PC-3 (cell line): ENCODE measurements around the gene HEPHL1. TPM values are rescaled to one million over a fixed set of nuclear protein-coding genes. Genes with fewer than 3 reads are reported as not detected.
"Not testable (repeated sequence)": the region's sequence is repeated elsewhere in the genome, so short reads cannot be mapped to it uniquely, and the experiment has no call there.

Experiments used
- ATAC-seq: fragments of 200-7000 bp; cut with Tn5 transposase; 2 replicates; pipeline ENCODE4 v1.9.1; 2020; ENCODE audit warnings: mild to moderate bottlenecking, moderate library complexity
- BruUV-seq: library from RNA; stranded (reverse); fragments of 400-500 nt; replicated peaks from 2 replicates; lab custom pipeline; 2021; lab: Mats Ljungman, UMichigan
- CTCF ChIA-PET: fragments of 300-600 bp; sonication (Branson Sonifier 250); formaldehyde crosslinking; loops from one replicate; lab custom pipeline; 2022; ENCODE audit warnings: antibody characterized with exemption; lab: Charles Lee
- POLR2A ChIA-PET: fragments of 300-600 bp; sonication (Branson Sonifier 250); formaldehyde crosslinking; loops from one replicate; lab custom pipeline; 2022; ENCODE audit warnings: antibody characterized with exemption; ENCODE audit not compliant: unreplicated experiment; lab: Charles Lee
- DNase-seq: peaks from one replicate; pipeline ENCODE4 v3.0.0-alpha.2; 2015
- H2AFZ ChIP-seq: fragments of 300-600 bp; sonication (generic); 2 replicates; pipeline ENCODE4 v1.6.0; 2016; ENCODE audit warnings: antibody characterized with exemption, low read length
- H3F3A ChIP-seq: fragments of 300-600 bp; sonication (generic); one replicate; pipeline ENCODE4 v1.6.0; 2017; ENCODE audit warnings: antibody characterized with exemption, low read length, control low read depth, mild to moderate bottlenecking; ENCODE audit not compliant: unreplicated experiment
- H3K27ac ChIP-seq: fragments of 300-600 bp; sonication (generic); 2 replicates; pipeline ENCODE4 v1.5.1; 2016; ENCODE audit warnings: mild to moderate bottlenecking, low read length
- H3K27me3 ChIP-seq: fragments of 300-600 bp; sonication (generic); 2 replicates; pipeline ENCODE4 v1.6.1; 2016; ENCODE audit warnings: low read length, mixed read lengths
- H3K36me3 ChIP-seq: fragments of 300-600 bp; sonication (generic); 2 replicates; pipeline ENCODE4 v1.6.1; 2016; ENCODE audit warnings: low read depth, mixed run types, low read length, mixed read lengths
- H3K4me1 ChIP-seq: fragments of 300-600 bp; sonication (generic); 2 replicates; pipeline ENCODE4 v1.5.1; 2016; ENCODE audit warnings: low read length; ENCODE audit not compliant: insufficient read depth
- H3K4me2 ChIP-seq: fragments of 300-600 bp; sonication (generic); 2 replicates; pipeline ENCODE4 v1.6.0; 2016; ENCODE audit warnings: low read length
- H3K4me3 ChIP-seq: fragments of 300-600 bp; sonication (generic); 2 replicates; pipeline ENCODE4 v1.5.1; 2016; ENCODE audit warnings: mild to moderate bottlenecking, low read length, mixed read lengths
- H3K79me2 ChIP-seq: fragments of 300-600 bp; sonication (generic); 2 replicates; pipeline ENCODE4 v1.6.1; 2017; ENCODE audit warnings: low read length, mixed read lengths
- H3K9ac ChIP-seq: fragments of 300-600 bp; sonication (generic); 2 replicates; pipeline ENCODE4 v1.6.0; 2016; ENCODE audit warnings: mild to moderate bottlenecking, low read length
- H3K9me2 ChIP-seq: fragments of 300-600 bp; sonication (generic); replicated peaks from 2 replicates; pipeline ENCODE4 v1.6.1; 2016; ENCODE audit warnings: mixed run types, low read length, mixed read lengths
- H3K9me3 ChIP-seq: fragments of 300-600 bp; sonication (generic); 2 replicates; pipeline ENCODE4 v1.6.1; 2016; ENCODE audit warnings: low read length, mixed read lengths
- H4K20me1 ChIP-seq: fragments of 300-600 bp; sonication (generic); 2 replicates; pipeline ENCODE4 v1.6.1; 2016; ENCODE audit warnings: low read length, mixed read lengths
- EZH2 ChIP-seq: fragments of 300-600 bp; sonication (generic); IDR thresholded peaks from one replicate; pipeline ENCODE4 v1.6.1; 2017; ENCODE audit warnings: antibody characterized with exemption, mild to moderate bottlenecking, low read length; ENCODE audit not compliant: unreplicated experiment
- EZH2phosphoT487 ChIP-seq: fragments of 300-600 bp; sonication (generic); IDR thresholded peaks from 2 replicates; pipeline ENCODE4 v1.6.1; 2018; ENCODE audit warnings: mild to moderate bottlenecking, antibody characterized with exemption, low read length, borderline replicate concordance
- intact Hi-C: fragments of 100-400 bp; cut with micrococcal nuclease; formaldehyde crosslinking; loops from 2 replicates; pipeline ENCODE4 v1.9.0; 2023
- total RNA-seq: library from RNA; depleted of rRNA; stranded (reverse); fragments of >200 nt; gene quantifications from 2 replicates; pipeline ENCODE4 v1.2.3, GENCODE V29; 2014
- TF ChIP-seq, protein P1 (sequence below): fragments of 300-600 bp; sonication (generic); conservative IDR thresholded peaks from 2 replicates; pipeline ENCODE4 v1.5.1; 2017; ENCODE audit warnings: antibody characterized with exemption, low read depth, mild to moderate bottlenecking, low read length

The HEPHL1 gene
- total RNA-seq, 1 experiment from 2014 or later = 4.4 TPM

- intact Hi-C loops = no loop called here
- ChIA-PET CTCF (no interaction called here), POLR2A (no interaction called here)
- H3K9ac ChIP-seq = no peak overlapping the region
- H3K4me1 ChIP-seq = peaks cover 21% of the 10 kb centered on the region
- no peaks in the 10 kb centered on the region for H4K20me1 ChIP-seq
- no peak overlapping the region for H3K4me3 ChIP-seq
- H3F3A ChIP-seq = no peaks in the 10 kb centered on the region
- DNase-seq (peak; percentile 60), ATAC-seq (peak; percentile 42; the same call in 1 of the 2 replicates)
- H3K4me2 ChIP-seq = no peak overlapping the region
- TF ChIP-seq, protein P1, sequence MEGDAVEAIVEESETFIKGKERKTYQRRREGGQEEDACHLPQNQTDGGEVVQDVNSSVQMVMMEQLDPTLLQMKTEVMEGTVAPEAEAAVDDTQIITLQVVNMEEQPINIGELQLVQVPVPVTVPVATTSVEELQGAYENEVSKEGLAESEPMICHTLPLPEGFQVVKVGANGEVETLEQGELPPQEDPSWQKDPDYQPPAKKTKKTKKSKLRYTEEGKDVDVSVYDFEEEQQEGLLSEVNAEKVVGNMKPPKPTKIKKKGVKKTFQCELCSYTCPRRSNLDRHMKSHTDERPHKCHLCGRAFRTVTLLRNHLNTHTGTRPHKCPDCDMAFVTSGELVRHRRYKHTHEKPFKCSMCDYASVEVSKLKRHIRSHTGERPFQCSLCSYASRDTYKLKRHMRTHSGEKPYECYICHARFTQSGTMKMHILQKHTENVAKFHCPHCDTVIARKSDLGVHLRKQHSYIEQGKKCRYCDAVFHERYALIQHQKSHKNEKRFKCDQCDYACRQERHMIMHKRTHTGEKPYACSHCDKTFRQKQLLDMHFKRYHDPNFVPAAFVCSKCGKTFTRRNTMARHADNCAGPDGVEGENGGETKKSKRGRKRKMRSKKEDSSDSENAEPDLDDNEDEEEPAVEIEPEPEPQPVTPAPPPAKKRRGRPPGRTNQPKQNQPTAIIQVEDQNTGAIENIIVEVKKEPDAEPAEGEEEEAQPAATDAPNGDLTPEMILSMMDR = no peak
- TF ChIP-seq EZH2 (no peak), EZH2phosphoT487 (no peak)
- H3K36me3 ChIP-seq = no peaks in the 10 kb centered on the region
- no TSS peak for BruUV-seq
- no peak overlapping the region for H2AFZ ChIP-seq
- H3K9me2 ChIP-seq = 0 out of 2 replicates have a peak, but pooled peaks cover 3% of the 10 kb centered on the region
- H3K27me3 ChIP-seq = no peaks in the 10 kb centered on the region
- no peak overlapping the region for H3K27ac ChIP-seq
- no peaks in the 10 kb centered on the region for H3K79me2 ChIP-seq
- H3K9me3 ChIP-seq = no peaks in the 10 kb centered on the region
Observed at GRCh38 chr11:94117871-94118270, 96.7 kb downstream of the HEPHL1 start.

DNA sequence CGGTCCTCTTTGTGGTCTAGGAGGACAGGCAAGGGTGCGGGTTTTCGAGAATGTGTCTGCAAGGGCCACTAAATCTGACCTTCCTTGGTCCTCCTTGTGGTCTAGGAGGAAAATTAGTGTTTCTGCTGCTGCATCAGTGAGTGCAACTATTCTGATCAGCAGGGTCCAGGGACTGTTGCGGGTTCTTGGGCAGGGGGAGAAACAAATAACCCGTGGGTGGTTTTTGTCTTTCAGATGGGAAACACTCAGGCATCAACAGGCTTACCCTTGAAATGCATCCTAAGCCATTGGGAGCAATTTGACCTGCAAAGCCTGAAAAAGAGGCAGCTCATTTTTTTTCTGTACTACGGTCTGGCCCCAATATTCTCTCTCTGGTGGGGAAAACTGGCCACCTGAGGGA lies 98.5 kb downstream of the HEPHL1 start:
- H3K27ac ChIP-seq, H3F3A ChIP-seq, ATAC-seq, intact Hi-C loops, H3K27me3 ChIP-seq, H3K9ac ChIP-seq, H2AFZ ChIP-seq, CTCF ChIA-PET, H3K79me2 ChIP-seq, DNase-seq, POLR2A ChIA-PET, H3K4me3 ChIP-seq, H3K9me2 ChIP-seq, H3K36me3 ChIP-seq, BruUV-seq, H4K20me1 ChIP-seq, H3K4me2 ChIP-seq, H3K9me3 ChIP-seq: not testable (repeated sequence)
- H3K4me1 ChIP-seq = peaks cover 21% of the 10 kb centered on the region

- H3K4me3 ChIP-seq, CTCF ChIA-PET, H4K20me1 ChIP-seq, intact Hi-C loops, H3K9ac ChIP-seq, H3K36me3 ChIP-seq, H3K79me2 ChIP-seq, DNase-seq, H3K9me3 ChIP-seq, BruUV-seq, H3F3A ChIP-seq, ATAC-seq, H3K9me2 ChIP-seq, POLR2A ChIA-PET, H3K27me3 ChIP-seq, H2AFZ ChIP-seq: not testable (repeated sequence)
- peak overlapping the region; percentile 48 for H3K27ac ChIP-seq
- H3K4me1 ChIP-seq = peaks cover 21% of the 10 kb centered on the region
- H3K4me2 ChIP-seq = peak overlapping the region; percentile 57
Observed at GRCh38 chr11:94120516-94120915, 99.4 kb downstream of the HEPHL1 start.

GRCh38 chr11:94120946-94121345 lies 99.8 kb downstream of the HEPHL1 start:
- no TSS peak for BruUV-seq
- ChIA-PET CTCF (no interaction called here), POLR2A (no interaction called here)
- DNase-seq (peak; percentile 96), ATAC-seq (peak; percentile 94)
- H3F3A ChIP-seq = no peaks in the 10 kb centered on the region
- peaks cover 21% of the 10 kb centered on the region for H3K4me1 ChIP-seq
- H3K9ac ChIP-seq = no peak overlapping the region
- H3K4me3 ChIP-seq = no peak overlapping the region
- no peaks in the 10 kb centered on the region for H4K20me1 ChIP-seq
- no peaks in the 10 kb centered on the region for H3K79me2 ChIP-seq
- H3K9me3 ChIP-seq = no peaks in the 10 kb centered on the region
- H3K27me3 ChIP-seq = no peaks in the 10 kb centered on the region
- H3K9me2 ChIP-seq = no peaks in the 10 kb centered on the region
- peak overlapping the region; percentile 48 for H3K27ac ChIP-seq
- no peaks in the 10 kb centered on the region for H3K36me3 ChIP-seq
- intact Hi-C loops = no loop called here
- no peak overlapping the region for H2AFZ ChIP-seq
- H3K4me2 ChIP-seq = peak overlapping the region; percentile 57
- TF ChIP-seq, protein P1 = no peak
- no peak for TF ChIP-seq EZH2
